K562 (cell line): ENCODE measurements around the gene RAB31. TPM values are rescaled to one million over a fixed set of nuclear protein-coding genes. Genes with fewer than 3 reads are reported as not detected.

Source experiments
- ARID1B ChIP-seq: fragments of 450-650 bp; IDR thresholded peaks from 2 replicates; pipeline ENCODE4 v1.6.1; 2016; ENCODE audit warnings: antibody characterized with exemption, mild to moderate bottlenecking, inconsistent platforms
- BCL6 ChIP-seq: fragments of 250-450 bp; sonication (Bioruptor Pico); IDR thresholded peaks from 2 replicates; pipeline ENCODE4 v1.4.0; 2020
- HNRNPH1 ChIP-seq: fragments of 200-400 bp; formaldehyde crosslinking; optimal IDR thresholded peaks from 2 replicates; pipeline ENCODE3; 2017; ENCODE audit warnings: low read depth, mild to moderate bottlenecking, low read length, moderate library complexity
- LCOR ChIP-seq: sonication (generic); formaldehyde crosslinking; IDR thresholded peaks from 2 replicates; pipeline ENCODE4 v1.8.0; 2022; ENCODE audit warnings: mild to moderate bottlenecking, missing genetic modification reagents
- MAFG ChIP-seq: fragments of 450-650 bp; conservative IDR thresholded peaks from 2 replicates; pipeline ENCODE4 v1.6.1; 2016; ENCODE audit warnings: missing genetic modification characterization, missing compliant biosample characterization
- NFIC ChIP-seq: fragments of 450-650 bp; IDR thresholded peaks from 2 replicates; pipeline ENCODE4 v1.6.1; 2017; ENCODE audit warnings: mild to moderate bottlenecking, inconsistent platforms
- NFXL1 ChIP-seq: fragments of 450-650 bp; formaldehyde crosslinking; IDR thresholded peaks from 2 replicates; pipeline ENCODE4 v1.4.0; 2021; ENCODE audit warnings: mild to moderate bottlenecking
- NFYB ChIP-seq: IDR thresholded peaks from 2 replicates; pipeline ENCODE4 v1.6.1; 2011; ENCODE audit warnings: mild to moderate bottlenecking, moderate library complexity; ENCODE audit not compliant: insufficient read length; ENCODE audit errors: extremely low read depth
- PHB ChIP-seq: fragments of 250-450 bp; sonication (Bioruptor Pico); IDR thresholded peaks from 2 replicates; pipeline ENCODE4 v1.5.0; 2021
- RCOR1 ChIP-seq, 2 experiments: IDR thresholded peaks; 2 replicates each; pipeline ENCODE4 v1.6.1; 2012; ENCODE audit warnings: low read depth in 2 of 2, low read length in 2 of 2, borderline replicate concordance in 1 of 2, improper control_type of control experiment in 1 of 2
- SRSF7 ChIP-seq: fragments of 200-400 bp; formaldehyde crosslinking; optimal IDR thresholded peaks from 2 replicates; pipeline ENCODE3; 2017; ENCODE audit warnings: mild to moderate bottlenecking, low read depth, low read length
- TAL1 ChIP-seq: fragments of 450-650 bp; IDR thresholded peaks from 2 replicates; pipeline ENCODE4 v1.6.1; 2016; ENCODE audit warnings: mild to moderate bottlenecking
- TSHZ1 ChIP-seq: fragments of 250-450 bp; sonication (Bioruptor Pico); IDR thresholded peaks from 2 replicates; pipeline ENCODE4 v1.4.0; 2020; ENCODE audit warnings: mild to moderate bottlenecking, moderate library complexity
- ZNF224 ChIP-seq: sonication (generic); formaldehyde crosslinking; IDR thresholded peaks from 2 replicates; pipeline ENCODE4 v1.8.0; 2022; ENCODE audit warnings: mild to moderate bottlenecking, missing genetic modification reagents
- ZNF398 ChIP-seq: fragments of 250-450 bp; sonication (Bioruptor Pico); IDR thresholded peaks from 2 replicates; pipeline ENCODE4 v1.8.0; 2021; ENCODE audit warnings: moderate library complexity, mild to moderate bottlenecking, inconsistent platforms
- ZNF518B ChIP-seq: fragments of 250-450 bp; sonication (Bioruptor Pico); IDR thresholded peaks from 2 replicates; pipeline ENCODE4 v1.5.0; 2021; ENCODE audit warnings: mild to moderate bottlenecking, moderate library complexity
- ZNF699 ChIP-seq: fragments of 250-450 bp; sonication (Bioruptor Pico); IDR thresholded peaks from 2 replicates; pipeline ENCODE4 v1.8.0; 2021; ENCODE audit warnings: mild to moderate bottlenecking, moderate library complexity; ENCODE audit not compliant: insufficient replicate concordance
- ZNF780A ChIP-seq: fragments of 250-450 bp; sonication (Bioruptor Pico); IDR thresholded peaks from 2 replicates; pipeline ENCODE4 v1.5.0; 2021; ENCODE audit warnings: mild to moderate bottlenecking
- ZZZ3 ChIP-seq: fragments of 450-650 bp; IDR thresholded peaks from 2 replicates; pipeline ENCODE4 v1.6.1; 2016; ENCODE audit warnings: antibody characterized with exemption, mild to moderate bottlenecking, moderate library complexity
- polyA plus RNA-seq, 8 experiments: library from polyadenylated mRNA; depleted of rRNA in 4 of 8; stranded (reverse) in 5 of 8; unstranded in 3 of 8; fragments of >200 nt; fragmentation: Nextera tagmentation in 2 of 8; fragmentation: Illumina TruSeq in 1 of 8; extraction: Ambion mirVana in 2 of 8; extraction: Trizol in 1 of 8; gene quantifications; 2 replicates each; pipeline versions ENCODE4 v1.2.1 to v1.2.3, GENCODE V29; 2011 to 2014; ENCODE audit warnings: inconsistent platforms in 1 of 8, missing spikeins in 1 of 8
- total RNA-seq, 7 experiments: library from RNA; depleted of rRNA in 6 of 7; stranded (reverse); fragments of >200 nt in 6 of 7; fragmentation: Illumina TruSeq in 2 of 7; extraction: Trizol in 2 of 7; gene quantifications; 2 replicates each; pipeline versions ENCODE4 v1.2.1 to v1.2.3, GENCODE V29; 2011 to 2021; ENCODE audit warnings: low replicate concordance in 1 of 7

Gene RAB31
- total and polyA plus RNA-seq, 9 of the 15 experiments (the other 6 are each of a cell fraction or from before 2014, with no cell fraction given): 20.7 to 70.4 (median 41.3) TPM

GRCh38 chr18:9762526-9762925, 54.4 kb downstream of the RAB31 start (continued):
- no peak for TF ChIP-seq ZNF518B
- TF ChIP-seq ZNF780A: no peak
- TF ChIP-seq SRSF7: no peak
- TF ChIP-seq MAFG: no peak
- TF ChIP-seq PHB (CRISPR knock-in tag): no peak
- TF ChIP-seq ZNF224: no peak
- TF ChIP-seq TSHZ1 (CRISPR knock-in tag): no peak
- TF ChIP-seq ZZZ3: no peak
- no peak for TF ChIP-seq NFIC
- no peak for TF ChIP-seq BCL6 (CRISPR knock-in tag)
- peak; percentile 26; the same call in 1 of the 2 replicates for TF ChIP-seq ARID1B
- TF ChIP-seq HNRNPH1: no peak
- no peak for TF ChIP-seq RCOR1 (IDR thresholded peaks at IDR 0.05; ENCODE audit: borderline replicate concordance in 1 of 2, low read depth in 2 of 2, low read length in 2 of 2)
- TF ChIP-seq NFXL1: no peak
- no peak for TF ChIP-seq NFYB
- no peak for TF ChIP-seq ZNF699 (CRISPR knock-in tag)
- TF ChIP-seq LCOR (CRISPR knock-in tag): no peak
- TF ChIP-seq ZNF398 (CRISPR knock-in tag): no peak
- TF ChIP-seq TAL1: no peak
